ENCODE results near the gene VEGFA.

- TF ChIP-seq EZH2 (IDR thresholded peaks at IDR 0.05; ENCODE audit: insufficient read depth, poor library complexity, severe bottlenecking) (no peak), EZH2phosphoT487 (IDR thresholded peaks at IDR 0.05; ENCODE audit: insufficient read depth, low read depth) (no peak)
Measured at GRCh38 chr6:43742285-43742684, 27.7 kb upstream of the VEGFA start.

Data from GM23248 (cell line).